CD8-positive, alpha-beta memory T cell (primary cell): Measurements from ENCODE around the gene DCDC2B. TPM values are rescaled to one million over a fixed set of nuclear protein-coding genes. Genes with fewer than 3 reads are reported as not detected.

ENCODE experiments used
- CTCF ChIA-PET: fragments of 350-600 bp; sonication (Branson Sonifier 250); formaldehyde crosslinking; loops from one replicate; lab custom pipeline; 2021; ENCODE audit warnings: antibody characterized with exemption; lab: Charles Lee
- POLR2A ChIA-PET: fragments of 350-600 bp; sonication (Branson Sonifier 250); formaldehyde crosslinking; loops from one replicate; lab custom pipeline; 2021; ENCODE audit warnings: antibody characterized with exemption; lab: Charles Lee
- DNase-seq, 5 donors: peaks; one replicate each; pipeline versions ENCODE4 v3.0.0 to v3.0.0-alpha.2; 2020 to 2022; ENCODE audit warnings: mixed read lengths in 1 of 5
- H3K27ac ChIP-seq: one replicate; pipeline ENCODE4 v1.7.0; 2013; ENCODE audit warnings: low read depth, mild to moderate bottlenecking, low read length, moderate library complexity
- H3K27me3 ChIP-seq: 2 replicates; pipeline ENCODE4 v1.7.0; 2013; ENCODE audit warnings: low read length, mild to moderate bottlenecking; ENCODE audit not compliant: insufficient read depth, poor library complexity, severe bottlenecking
- H3K36me3 ChIP-seq: 2 replicates; pipeline ENCODE4 v1.7.0; 2013; ENCODE audit warnings: mild to moderate bottlenecking, low read length, moderate library complexity; ENCODE audit not compliant: insufficient read depth
- H3K4me1 ChIP-seq: 2 replicates; pipeline ENCODE4 v1.7.0; 2013; ENCODE audit warnings: mild to moderate bottlenecking, low read length, moderate library complexity; ENCODE audit not compliant: insufficient read depth
- H3K4me3 ChIP-seq: 2 replicates; pipeline ENCODE4 v1.7.0; 2013; ENCODE audit warnings: mild to moderate bottlenecking, low read length
- H3K9me3 ChIP-seq: 2 replicates; pipeline ENCODE4 v1.7.0; 2013; ENCODE audit warnings: mild to moderate bottlenecking, low read length
- H3K27ac Mint-ChIP-seq, 8 donors: one replicate each; pipeline ENCODE4 v1.8.0; 2020 to 2021; ENCODE audit warnings: mixed read lengths in 8 of 8, mild to moderate bottlenecking in 6 of 8, inconsistent platforms in 3 of 8, moderate library complexity in 3 of 8
- H3K27me3 Mint-ChIP-seq, 2 donors: one replicate each; pipeline ENCODE4 v1.8.0; 2020 to 2021; ENCODE audit warnings: mixed read lengths in 2 of 2, mild to moderate bottlenecking in 1 of 2, moderate library complexity in 1 of 2
- H3K36me3 Mint-ChIP-seq, 3 donors: one replicate each; pipeline ENCODE4 v1.8.0; 2020 to 2021; ENCODE audit warnings: mixed read lengths in 3 of 3, inconsistent platforms in 1 of 3, mild to moderate bottlenecking in 1 of 3
- H3K4me1 Mint-ChIP-seq, 3 donors: one replicate each; pipeline ENCODE4 v1.8.0; 2020 to 2021; ENCODE audit warnings: mixed read lengths in 3 of 3, inconsistent platforms in 1 of 3, mild to moderate bottlenecking in 1 of 3
- H3K4me3 Mint-ChIP-seq, 7 donors: one replicate each; pipeline ENCODE4 v1.8.0; 2020 to 2021; ENCODE audit warnings: mixed read lengths in 7 of 7, mild to moderate bottlenecking in 6 of 7, moderate library complexity in 4 of 7, inconsistent platforms in 2 of 7
- H3K9me3 Mint-ChIP-seq, 5 donors: one replicate each; pipeline ENCODE4 v1.8.0; 2020 to 2022; ENCODE audit warnings: mixed read lengths in 5 of 5, mild to moderate bottlenecking in 3 of 5, moderate library complexity in 2 of 5, inconsistent platforms in 1 of 5
- polyA plus RNA-seq: library from polyadenylated mRNA; unstranded; fragments of 300-500 nt; fragmentation: Illumina TruSeq; gene quantifications from one replicate; pipeline ENCODE4 v1.2.3, GENCODE V29; 2021
- total RNA-seq, 2 experiments: library from RNA; stranded (reverse); gene quantifications; one replicate each; pipeline ENCODE4 v1.2.3, GENCODE V29; 2021

Gene DCDC2B
- total and polyA plus RNA-seq, 3 experiments from 2014 or later: 0.11 to 0.13 TPM; not detected in 1

GRCh38 chr1:32241001-32241763, 32.3 kb downstream of the DCDC2B start:
- Histone ChIP-seq H3K4me3 (peak overlapping the region; percentile 96), H3K9me3 (no peaks in the 10 kb centered on the region), H3K27me3 (no peaks in the 10 kb centered on the region), H3K36me3 (no peaks in the 10 kb centered on the region), H3K4me1 (peaks cover 16% of the 10 kb centered on the region), H3K27ac (peak overlapping the region; percentile 24)
- ChIA-PET CTCF (interaction anchor here (0.7 to 7.2 kb wide), 33 partner anchors 8 to 136 kb away, joined by 3 to 77 read pairs (median 4); partner anchors contain the start of genes CCDC28B, FAM167B, HDAC1 and IQCC), POLR2A (interaction anchor here (0.5 to 2.6 kb wide), 15 partner anchors 10 to 238 kb away, joined by 3 to 31 read pairs (median 4); partner anchors contain the start of genes BSDC1, HDAC1, LCK and MARCKSL1)
- peak overlapping the region; percentile 89 to 94 (median 92) for H3K4me3 Mint-ChIP-seq
- H3K9me3 Mint-ChIP-seq: no peaks in the 10 kb centered on the region
- no peaks in the 10 kb centered on the region for H3K27me3 Mint-ChIP-seq
- H3K4me1 Mint-ChIP-seq: peaks cover 5 to 32% (median 6%) of the 10 kb centered on the region in 3 donors
- peaks cover 0 to 2% (median 0%) of the 10 kb centered on the region in 3 donors for H3K36me3 Mint-ChIP-seq
- peak overlapping the region; percentile 56 to 95 (median 76) for H3K27ac Mint-ChIP-seq
- peak in 1 of 5 donors; percentile 63 for DNase-seq

- Histone ChIP-seq H3K36me3 (no peaks in the 10 kb centered on the region), H3K27ac (no peak overlapping the region), H3K27me3 (no peaks in the 10 kb centered on the region), H3K4me1 (peaks cover 28% of the 10 kb centered on the region), H3K4me3 (no peak overlapping the region), H3K9me3 (no peaks in the 10 kb centered on the region)
- Mint-ChIP-seq H3K4me3 (peak overlapping the region in 5 of 7 donors; percentile 1 to 51 (median 48)), H3K9me3 (no peaks in the 10 kb centered on the region), H3K27ac (peak overlapping the region in 6 of 8 donors; percentile 27 to 83 (median 54)), H3K4me1 (peaks cover 6 to 44% (median 11%) of the 10 kb centered on the region in 3 donors), H3K36me3 (peaks cover 0 to 2% (median 0%) of the 10 kb centered on the region in 3 donors), H3K27me3 (no peaks in the 10 kb centered on the region)
- DNase-seq: no peak
- ChIA-PET CTCF (interaction anchor here (1.0 to 2.7 kb wide), 5 partner anchors 19 to 78 kb away, joined by 3 to 9 read pairs (median 4); no protein-coding TSS in a partner anchor), POLR2A (interaction anchor here (0.7 to 0.9 kb wide), 2 partner anchors 50 to 363 kb away, joined by 3 to 16 read pairs; partner anchors contain the start of gene HDAC1)
These were observed 33.5 kb downstream of the DCDC2B start for GRCh38 chr1:32242341-32242851.

GRCh38 chr1:32246888-32247273, 38.0 kb downstream of the DCDC2B start, which contains the start of gene FAM167B:
FAM167B (plus strand) TSS chr1:32247222; CDS start chr1:32247422, 200 bp downstream.
- POLR2A ChIA-PET: interaction anchor here (0.6 to 2.3 kb wide), 3 partner anchors 17 to 27 kb away, joined by 3 to 11 read pairs (median 3); no protein-coding TSS in a partner anchor
- Histone ChIP-seq H3K27me3 (no peaks in the 10 kb centered on the region), H3K36me3 (no peaks in the 10 kb centered on the region), H3K9me3 (no peaks in the 10 kb centered on the region), H3K4me3 (peak within 1 kb of the TSS; percentile 60), H3K27ac (no peak within 1 kb of the TSS), H3K4me1 (peaks cover 52% of the 10 kb centered on the region)
- no peaks in the 10 kb centered on the region for H3K9me3 Mint-ChIP-seq
- peaks cover 0 to 14% (median 3%) of the 10 kb centered on the region in 3 donors for H3K36me3 Mint-ChIP-seq
- no peak for DNase-seq
- CTCF ChIA-PET: interaction anchor here (0.8 to 13.4 kb wide), 6 partner anchors 9 to 75 kb away, joined by 3 to 181 read pairs (median 46); partner anchors contain the start of gene HDAC1
- H3K4me1 Mint-ChIP-seq: peaks cover 36 to 57% (median 38%) of the 10 kb centered on the region in 3 donors
- H3K27ac Mint-ChIP-seq: peak within 1 kb of the TSS; percentile 72 to 100 (median 96)
- H3K27me3 Mint-ChIP-seq: peaks cover 0 to 4% of the 10 kb centered on the region in 2 donors
- peak within 1 kb of the TSS; percentile 50 to 86 (median 75) for H3K4me3 Mint-ChIP-seq

GRCh38 chr1:32247452-32247851, 38.6 kb downstream of the DCDC2B start:
- H3K27ac Mint-ChIP-seq: peak overlapping the region; percentile 72 to 100 (median 96)
- CTCF ChIA-PET: interaction anchor here (0.9 to 13.4 kb wide), 17 partner anchors 9 to 108 kb away, joined by 3 to 181 read pairs (median 6); partner anchors contain the start of genes HDAC1 and IQCC
- Histone ChIP-seq H3K4me1 (peaks cover 48% of the 10 kb centered on the region), H3K4me3 (peak overlapping the region; percentile 60), H3K9me3 (no peaks in the 10 kb centered on the region), H3K36me3 (no peaks in the 10 kb centered on the region), H3K27me3 (no peaks in the 10 kb centered on the region), H3K27ac (no peak overlapping the region)
- peaks cover under 1 to 20% (median 5%) of the 10 kb centered on the region in 3 donors for H3K36me3 Mint-ChIP-seq
- H3K27me3 Mint-ChIP-seq: peaks cover 0 to 4% of the 10 kb centered on the region in 2 donors
- no peaks in the 10 kb centered on the region for H3K9me3 Mint-ChIP-seq
- no peak for DNase-seq
- peak overlapping the region in 4 of 7 donors; percentile 50 to 81 (median 74) for H3K4me3 Mint-ChIP-seq
- POLR2A ChIA-PET: interaction anchor here (1.8 to 2.3 kb wide), 2 partner anchors 26 to 44 kb away, joined by 11 to 14 read pairs; partner anchors contain the start of gene HDAC1
- H3K4me1 Mint-ChIP-seq: peaks cover 32 to 52% (median 37%) of the 10 kb centered on the region in 3 donors

- peak overlapping the region; percentile 62 to 99 (median 85) for H3K4me3 Mint-ChIP-seq
- H3K27ac Mint-ChIP-seq: peak overlapping the region; percentile 72 to 100 (median 98)
- Histone ChIP-seq H3K27ac (no peak overlapping the region), H3K4me3 (peak overlapping the region; percentile 60), H3K36me3 (no peaks in the 10 kb centered on the region), H3K4me1 (peaks cover 48% of the 10 kb centered on the region), H3K9me3 (no peaks in the 10 kb centered on the region), H3K27me3 (no peaks in the 10 kb centered on the region)
- CTCF ChIA-PET: interaction anchor here (0.6 to 13.4 kb wide), 39 partner anchors 10 to 191 kb away, joined by 3 to 181 read pairs (median 5); partner anchors contain the start of genes BSDC1, CCDC28B, EIF3I and HDAC1
- no peaks in the 10 kb centered on the region for H3K9me3 Mint-ChIP-seq
- H3K36me3 Mint-ChIP-seq: peaks cover 4 to 27% (median 10%) of the 10 kb centered on the region in 3 donors
- DNase-seq: peak; percentile 65 to 84 (median 68)
- H3K4me1 Mint-ChIP-seq: peaks cover 36 to 48% (median 40%) of the 10 kb centered on the region in 3 donors
- POLR2A ChIA-PET: interaction anchor here (0.6 to 2.5 kb wide), 13 partner anchors 8 to 88 kb away, joined by 3 to 17 read pairs (median 4); partner anchors contain the start of genes HDAC1, MARCKSL1 and TXLNA
- peaks cover 0 to 4% of the 10 kb centered on the region in 2 donors for H3K27me3 Mint-ChIP-seq
These were observed 39.3 kb downstream of the DCDC2B start for GRCh38 chr1:32247983-32248889.

- Mint-ChIP-seq H3K4me1 (peaks cover 44 to 59% (median 45%) of the 10 kb centered on the region in 3 donors), H3K9me3 (no peaks in the 10 kb centered on the region), H3K36me3 (peaks cover 9 to 39% (median 12%) of the 10 kb centered on the region in 3 donors), H3K27me3 (peaks cover 0 to 4% of the 10 kb centered on the region in 2 donors), H3K27ac (peak overlapping the region; percentile 96 to 100 (median 99)), H3K4me3 (peak overlapping the region; percentile 92 to 100 (median 98))
- Histone ChIP-seq H3K27me3 (no peaks in the 10 kb centered on the region), H3K4me1 (peaks cover 49% of the 10 kb centered on the region), H3K9me3 (no peaks in the 10 kb centered on the region), H3K27ac (peak overlapping the region; percentile 85), H3K4me3 (peak overlapping the region; percentile 91), H3K36me3 (no peaks in the 10 kb centered on the region)
- POLR2A ChIA-PET: interaction anchor here (0.6 to 3.1 kb wide), 16 partner anchors 9 to 312 kb away, joined by 3 to 31 read pairs (median 6); partner anchors contain the start of genes BSDC1, HDAC1, KPNA6 and MARCKSL1
- CTCF ChIA-PET: interaction anchor here (0.8 to 13.4 kb wide), 14 partner anchors 12 to 101 kb away, joined by 3 to 181 read pairs (median 6); partner anchors contain the start of gene HDAC1
- peak; percentile 73 to 92 (median 89) for DNase-seq
These were observed 41.1 kb downstream of the DCDC2B start for GRCh38 chr1:32249831-32250525.
